UCSD-AML1 (cell line): ENCODE data around the gene CXCL8.
"Not testable (repeated sequence)": the region's sequence is repeated elsewhere in the genome, so short reads cannot be mapped to it uniquely, and the experiment has no call there.

ENCODE experiments used
- DNase-seq: peaks from one replicate; lab custom pipeline; 2025; ENCODE audit not compliant: unreplicated experiment; lab: John Stamatoyannopoulos, UW

CXCL8 gene

DNA sequence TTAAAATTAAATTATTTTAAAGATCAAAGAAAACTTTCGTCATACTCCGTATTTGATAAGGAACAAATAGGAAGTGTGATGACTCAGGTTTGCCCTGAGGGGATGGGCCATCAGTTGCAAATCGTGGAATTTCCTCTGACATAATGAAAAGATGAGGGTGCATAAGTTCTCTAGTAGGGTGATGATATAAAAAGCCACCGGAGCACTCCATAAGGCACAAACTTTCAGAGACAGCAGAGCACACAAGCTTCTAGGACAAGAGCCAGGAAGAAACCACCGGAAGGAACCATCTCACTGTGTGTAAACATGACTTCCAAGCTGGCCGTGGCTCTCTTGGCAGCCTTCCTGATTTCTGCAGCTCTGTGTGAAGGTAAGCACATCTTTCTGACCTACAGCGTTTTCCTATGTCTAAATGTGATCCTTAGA, at the start of gene CXCL8:
Gene CXCL8, plus strand, starts transcription at position 217 of the 426 bp plus-strand sequence. Its CDS starts 90 bp downstream, at position 307.
- DNase-seq: peak; percentile 71

DNA sequence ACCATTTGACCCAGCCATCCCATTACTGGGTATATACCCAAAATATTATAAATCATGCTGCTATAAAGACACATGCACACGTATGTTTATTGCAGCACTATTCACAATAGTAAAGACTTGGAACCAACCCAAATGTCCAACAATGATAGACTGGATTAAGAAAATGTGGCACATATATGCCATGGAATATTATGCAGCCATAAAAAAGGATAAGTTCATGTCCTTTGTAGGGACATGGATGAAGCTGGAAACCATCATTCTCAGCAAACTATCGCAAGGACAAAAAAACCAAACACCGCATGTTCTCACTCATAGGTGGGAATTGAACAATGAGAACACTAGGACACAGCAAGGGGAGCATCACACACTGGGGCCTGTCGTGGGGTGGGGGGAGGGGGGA, 49.2 kb upstream of the CXCL8 start:
- DNase-seq: not testable (repeated sequence)

DNA sequence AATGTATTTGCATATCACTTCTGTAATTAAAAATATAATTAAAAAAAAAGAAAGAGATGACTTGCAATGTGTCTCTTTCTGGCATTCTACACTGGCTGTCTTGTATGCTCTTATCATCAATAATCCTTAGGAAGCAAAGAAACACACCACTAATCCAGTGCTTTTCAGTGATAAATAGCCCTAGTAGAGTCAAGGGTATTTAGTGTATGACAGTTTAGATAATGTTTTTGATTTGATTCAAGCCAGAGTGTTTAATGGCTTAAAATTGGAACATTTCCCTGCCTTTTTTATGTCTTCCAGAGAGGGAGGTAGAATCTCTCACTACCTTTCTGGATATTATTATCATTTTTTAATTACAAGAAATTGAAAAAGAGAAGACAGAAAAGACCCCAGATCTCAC, 48.6 kb upstream of the CXCL8 start:
- DNase-seq: no peak

DNA sequence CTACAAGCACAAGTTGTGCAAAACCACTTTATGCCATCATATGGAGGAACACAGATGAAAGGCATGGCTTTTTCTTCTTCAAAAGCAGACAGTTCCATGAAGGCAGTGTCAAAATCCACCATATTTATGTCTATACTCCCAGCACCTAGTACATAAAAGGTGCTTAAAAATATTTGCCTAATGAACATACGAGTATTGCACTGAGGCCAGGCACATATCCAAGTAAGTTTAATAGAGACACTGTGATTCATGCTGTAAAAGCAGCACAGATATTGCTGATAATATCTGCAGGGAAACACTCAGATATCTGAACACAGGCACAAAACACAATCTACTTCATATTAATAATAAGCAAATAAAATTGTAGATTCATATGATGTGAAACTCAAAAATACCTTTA, 48.1 kb upstream of the CXCL8 start:
- no peak for DNase-seq

DNA sequence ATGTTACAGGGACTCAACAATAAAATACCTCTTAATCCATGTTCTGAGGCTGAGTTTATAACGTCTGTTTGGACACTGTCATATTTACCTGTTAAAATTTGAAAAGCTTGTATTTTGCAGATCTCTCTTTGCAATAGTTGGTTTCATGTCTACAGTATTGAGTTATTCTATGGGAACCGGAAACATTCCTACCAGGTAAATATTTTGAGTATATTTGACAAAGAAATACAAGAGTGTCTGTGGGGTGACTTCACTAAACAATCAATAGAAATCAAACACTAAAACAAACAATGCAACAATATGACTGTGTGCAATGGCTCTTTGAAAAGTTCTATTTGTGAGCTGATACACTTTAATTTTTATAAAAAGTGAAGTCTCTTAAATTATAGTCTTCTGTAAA, 47.7 kb upstream of the CXCL8 start:
- DNase-seq: no peak

DNA sequence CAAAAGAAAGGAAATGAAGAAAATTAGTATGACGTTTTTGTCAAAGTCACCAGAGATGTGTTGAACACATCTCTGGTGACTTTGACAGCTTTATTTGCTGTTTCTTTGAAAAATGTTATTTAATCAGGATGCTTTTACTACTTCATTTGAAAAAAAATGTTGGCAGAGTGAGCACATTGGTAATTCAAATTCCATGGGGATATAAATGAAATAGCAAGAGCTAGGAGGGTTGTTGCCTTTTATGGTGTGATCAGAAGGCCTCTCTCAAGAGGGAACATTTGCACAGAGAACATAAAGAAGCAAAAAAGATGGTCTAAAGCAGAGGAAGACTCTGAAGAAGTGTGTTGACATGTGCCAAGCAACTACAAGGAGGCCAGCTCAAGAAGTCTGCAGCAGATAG, 46.6 kb upstream of the CXCL8 start:
- DNase-seq: no peak

DNA sequence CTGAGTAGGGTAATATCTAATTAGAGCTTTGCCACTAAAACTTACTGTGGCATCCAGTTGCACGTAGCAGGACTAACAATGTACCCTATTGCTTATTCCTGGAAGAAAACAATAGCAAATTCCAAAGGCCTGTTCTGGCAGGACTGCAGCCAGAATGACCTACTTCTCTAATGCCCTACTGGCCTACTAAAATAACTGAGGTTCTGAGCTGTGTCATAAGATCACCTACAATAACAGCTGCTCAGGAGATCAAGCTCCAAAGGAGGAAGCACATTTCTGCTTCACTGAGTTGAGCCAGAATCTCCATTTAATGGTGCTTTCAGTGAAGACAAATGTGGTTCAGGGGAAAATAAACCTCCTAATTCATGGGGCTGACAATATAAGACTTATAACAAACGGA, 42.2 kb upstream of the CXCL8 start:
- DNase-seq: no peak

DNA sequence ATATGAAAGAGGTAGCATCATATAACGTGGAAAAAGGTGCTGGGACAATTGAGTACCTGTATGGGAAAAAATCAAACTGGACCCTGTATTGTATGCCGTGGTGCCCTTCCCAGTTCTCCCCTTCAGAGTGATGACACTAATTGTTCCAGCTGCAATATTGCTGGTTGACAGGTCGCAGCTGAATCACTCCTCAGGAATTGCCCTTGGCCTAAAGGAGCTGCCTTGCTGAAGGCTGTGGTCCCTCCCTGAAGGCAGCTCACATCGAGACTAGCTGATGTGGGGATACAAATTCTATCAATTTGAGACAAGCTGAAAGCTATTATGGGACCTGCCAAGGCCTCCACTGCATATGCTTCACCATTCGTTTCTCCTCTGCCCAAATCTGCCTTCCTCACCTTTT, 39.3 kb upstream of the CXCL8 start:
- DNase-seq: no peak

DNA sequence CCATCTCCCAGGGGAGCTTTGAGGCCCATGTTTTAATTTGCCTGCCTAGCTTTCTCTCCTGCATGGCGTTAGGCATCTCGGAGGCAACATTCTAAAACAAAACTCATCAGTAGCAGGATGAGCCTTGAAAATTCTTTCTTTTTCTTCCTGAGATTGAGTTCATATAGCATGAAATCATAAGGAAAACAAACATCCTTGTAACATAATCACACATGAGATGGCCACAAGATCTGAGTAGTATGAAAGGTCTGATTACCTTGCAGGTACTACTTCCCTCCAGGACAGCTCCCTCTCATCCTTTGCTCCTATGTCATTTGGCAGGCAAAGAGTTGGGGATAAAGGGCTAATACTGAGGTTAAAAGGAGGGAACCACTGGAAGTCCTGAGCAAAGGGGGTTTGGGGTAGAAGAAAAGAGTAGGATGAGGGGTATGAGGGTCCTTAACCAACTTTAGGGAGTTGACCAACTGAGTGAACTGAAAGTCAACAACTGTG, 37.5 kb upstream of the CXCL8 start:
- no peak for DNase-seq

DNA sequence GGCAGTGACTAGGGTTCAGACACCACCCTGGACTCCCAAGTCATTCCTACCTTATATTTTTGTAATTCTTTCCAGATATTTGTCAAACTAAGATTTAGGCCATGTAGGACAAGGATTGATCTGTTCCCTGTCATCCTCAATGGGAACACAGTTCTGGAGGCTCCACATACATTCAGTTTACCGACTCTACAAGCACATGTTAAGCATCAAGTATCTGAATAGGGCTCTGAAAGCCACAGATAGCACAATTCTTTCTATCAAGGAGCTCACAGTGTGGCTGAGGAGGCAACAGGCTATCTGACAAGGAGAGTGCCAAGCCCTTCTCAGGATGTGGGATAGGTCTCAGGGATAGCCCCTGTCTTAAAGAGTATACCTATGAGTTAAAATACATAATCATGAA, 37.0 kb upstream of the CXCL8 start:
- DNase-seq: no peak

DNA sequence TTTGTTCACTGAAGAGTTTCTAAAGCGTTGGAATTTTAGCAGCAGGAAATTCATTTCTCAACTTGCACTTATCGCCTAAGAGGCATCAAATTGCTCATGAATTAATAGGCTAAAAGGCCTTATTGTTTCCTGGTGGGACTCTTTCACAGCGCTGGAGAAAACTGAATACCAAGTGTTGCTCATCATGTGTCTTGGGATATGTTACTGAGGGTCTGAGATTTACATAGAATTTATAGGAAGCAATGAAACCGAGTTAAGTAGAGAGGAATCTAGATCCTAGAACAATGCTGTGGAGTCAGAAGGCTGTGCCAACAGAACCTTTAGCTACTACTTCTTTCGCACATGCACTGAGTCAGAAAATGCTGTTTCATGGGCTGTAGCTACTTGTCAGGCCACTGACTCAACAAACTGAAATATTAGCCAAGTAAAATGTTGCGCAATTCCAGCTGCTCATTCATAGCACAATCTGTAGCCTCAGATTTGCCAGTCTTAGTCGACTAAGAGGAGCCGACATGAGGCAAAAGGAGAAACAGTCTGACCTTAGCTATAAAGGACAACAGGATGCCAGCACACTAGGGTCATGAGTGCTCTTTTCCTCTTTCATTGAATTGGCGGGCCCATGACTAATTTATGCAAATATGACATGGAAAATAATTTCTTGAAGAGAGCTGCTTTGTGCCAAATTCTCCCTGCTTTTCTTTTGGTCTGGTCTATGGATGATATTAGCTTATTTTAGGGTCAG, 35.9 kb upstream of the CXCL8 start:
- peak; percentile 27 for DNase-seq

DNA sequence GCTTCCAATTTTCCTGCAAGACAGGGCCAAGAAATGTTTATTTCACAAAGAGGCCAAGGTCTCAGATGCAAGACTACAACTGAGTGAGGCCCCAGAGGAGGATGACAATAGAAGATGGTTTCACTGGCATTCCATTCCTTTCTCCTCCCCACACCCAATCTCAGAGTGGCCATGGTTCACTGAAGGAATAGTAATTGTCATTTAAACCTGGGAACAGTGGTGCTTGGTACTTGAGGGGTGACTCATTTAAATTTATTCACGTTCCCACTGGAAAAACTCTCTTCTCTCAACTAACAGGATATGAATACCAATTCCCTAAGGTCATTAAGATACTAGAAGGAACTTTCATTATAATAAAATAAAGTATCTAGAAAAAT, 35.3 kb upstream of the CXCL8 start:
- DNase-seq: no peak

DNA sequence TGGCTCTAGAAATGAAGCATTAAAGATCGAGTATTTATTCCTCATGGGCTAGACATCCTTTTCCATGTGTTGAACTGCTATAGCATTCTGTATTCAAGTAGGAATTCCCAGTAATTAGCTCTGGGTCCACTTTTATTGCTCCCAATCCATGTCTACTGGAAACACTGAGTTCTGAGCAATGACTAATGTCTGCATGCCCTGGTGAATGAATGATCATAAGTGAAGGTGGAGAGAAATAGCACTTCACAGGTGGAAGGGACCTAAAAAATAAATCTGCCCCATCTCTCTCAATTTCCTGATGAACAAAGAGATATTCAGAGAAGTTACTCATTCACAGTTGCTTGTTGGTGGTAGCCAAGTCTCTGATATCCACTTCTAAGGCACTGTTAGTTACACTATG, 34.6 kb upstream of the CXCL8 start:
- no peak for DNase-seq

DNA sequence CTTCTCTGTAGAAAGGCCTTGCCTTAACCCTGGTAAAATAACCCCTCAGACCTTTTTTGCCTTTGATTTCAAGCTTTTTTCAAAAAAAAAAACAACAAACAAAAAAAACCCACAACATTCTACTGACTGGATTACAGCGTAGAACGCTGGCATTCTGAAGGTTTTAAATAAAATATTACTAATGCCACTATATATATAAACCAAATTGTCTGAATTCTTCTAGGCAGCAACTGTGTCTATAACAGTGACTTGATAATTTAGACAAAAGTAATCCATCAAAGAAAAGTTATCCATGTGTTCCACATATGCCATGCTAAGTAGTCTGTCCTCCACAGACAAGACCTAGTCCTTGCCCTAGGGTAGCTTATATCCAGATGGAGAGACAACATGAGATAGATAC, 33.6 kb upstream of the CXCL8 start:
- DNase-seq: no peak

DNA sequence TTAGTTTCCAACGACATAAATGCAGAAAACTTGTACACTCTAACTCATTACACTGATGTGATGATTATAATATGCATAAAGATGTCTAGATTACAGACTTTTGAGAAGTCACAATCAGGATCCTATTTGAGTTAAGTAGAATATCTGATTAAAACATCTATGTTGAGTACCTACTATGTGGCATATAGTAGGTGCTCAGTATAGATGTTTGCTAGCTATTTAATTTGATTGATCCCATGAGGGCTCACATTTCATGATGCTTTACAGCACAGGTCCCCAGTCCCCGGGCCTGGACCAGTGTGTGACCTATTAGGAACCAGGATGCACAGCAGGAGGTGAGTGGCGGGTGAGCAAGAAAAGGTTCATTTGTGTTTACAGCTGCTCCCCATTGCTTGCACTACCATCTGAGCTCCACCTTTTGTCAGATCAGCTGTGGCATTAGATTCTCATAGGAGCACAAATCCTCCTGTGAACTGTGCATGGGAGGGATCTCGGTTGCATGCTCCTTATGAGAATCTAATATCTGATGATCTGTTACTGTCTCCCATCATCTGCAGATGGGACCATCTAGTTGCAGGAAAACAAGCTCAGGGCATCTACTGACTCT, 33.0 kb upstream of the CXCL8 start:
- peak; percentile 9 for DNase-seq

DNA sequence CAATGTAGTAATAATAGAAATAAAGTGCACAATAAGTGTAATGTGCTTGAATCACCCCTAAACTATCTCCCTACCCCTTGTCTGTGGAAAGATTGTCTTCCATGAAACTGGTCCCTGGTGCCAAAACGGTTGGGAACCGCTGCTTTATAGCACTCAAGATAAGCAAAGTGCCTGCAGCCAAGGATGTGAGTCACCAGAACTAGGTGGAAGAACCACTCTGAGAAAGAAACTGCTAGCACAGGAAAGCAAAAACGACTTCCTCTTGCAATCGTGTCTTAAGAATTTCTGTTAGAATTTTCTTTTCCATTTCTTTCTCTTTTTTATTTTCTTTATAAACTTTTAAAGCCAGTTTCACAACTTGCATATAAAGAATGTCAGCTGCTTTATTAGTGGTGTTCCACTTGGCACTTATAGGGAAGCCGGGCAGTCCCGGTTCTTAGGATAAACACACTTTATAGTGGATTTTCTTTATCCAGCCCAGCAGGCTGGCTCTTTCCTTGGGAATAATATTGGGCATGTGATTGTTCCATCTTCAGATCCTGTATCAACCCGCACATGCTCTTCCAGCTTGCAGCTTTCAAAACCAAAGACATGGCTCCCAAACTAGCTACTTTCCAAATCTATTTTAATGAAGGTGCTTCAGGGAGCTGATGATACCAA, 32.3 kb upstream of the CXCL8 start:
- peak; percentile 31 for DNase-seq

DNA sequence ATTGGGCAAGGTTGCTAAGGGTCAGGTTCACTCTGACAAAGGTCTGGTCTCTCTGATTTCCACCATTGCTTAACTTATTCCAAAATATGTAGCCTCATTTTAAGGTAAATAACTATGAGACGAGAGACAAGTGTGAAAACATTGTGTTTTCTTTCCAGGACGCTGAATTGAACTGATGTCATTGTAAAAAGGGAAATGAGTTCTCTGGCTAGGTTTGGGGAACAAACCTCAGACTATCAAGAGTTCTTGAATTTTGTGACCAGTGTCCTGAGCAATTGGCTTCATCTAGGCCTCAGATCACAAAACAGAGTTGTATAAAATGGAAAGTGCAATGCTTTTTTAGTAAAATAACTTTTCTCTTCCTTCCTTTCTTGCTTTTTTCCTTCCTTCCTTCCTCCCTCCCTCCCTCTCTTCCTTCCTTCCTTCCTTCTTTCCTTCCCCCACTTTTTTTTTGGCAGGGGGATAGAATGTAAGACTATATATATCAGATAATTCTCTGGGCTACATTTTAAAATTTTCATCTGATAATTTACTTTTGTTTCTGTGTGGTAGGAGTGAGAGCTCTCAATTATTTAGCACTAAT, 30.8 kb upstream of the CXCL8 start:
- DNase-seq: no peak

DNA sequence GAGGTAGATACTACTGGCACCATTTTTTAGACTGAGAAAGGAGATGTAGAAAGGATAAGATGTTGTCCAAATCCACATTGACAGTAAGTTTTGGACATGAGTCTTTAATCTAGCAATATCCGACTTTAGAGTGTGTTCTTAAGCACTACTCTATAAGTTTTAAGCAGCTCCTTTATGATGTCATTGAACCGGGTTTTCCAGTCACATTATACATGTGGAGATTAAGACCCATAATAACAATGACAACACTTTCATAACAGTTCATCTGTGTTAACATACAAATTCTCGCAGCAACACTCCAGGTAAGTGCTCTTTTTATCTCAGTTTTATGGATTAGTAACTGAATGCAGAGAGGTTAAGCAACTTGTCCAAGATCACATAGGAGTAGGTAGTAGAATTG, 30.3 kb upstream of the CXCL8 start:
- DNase-seq: no peak

DNA sequence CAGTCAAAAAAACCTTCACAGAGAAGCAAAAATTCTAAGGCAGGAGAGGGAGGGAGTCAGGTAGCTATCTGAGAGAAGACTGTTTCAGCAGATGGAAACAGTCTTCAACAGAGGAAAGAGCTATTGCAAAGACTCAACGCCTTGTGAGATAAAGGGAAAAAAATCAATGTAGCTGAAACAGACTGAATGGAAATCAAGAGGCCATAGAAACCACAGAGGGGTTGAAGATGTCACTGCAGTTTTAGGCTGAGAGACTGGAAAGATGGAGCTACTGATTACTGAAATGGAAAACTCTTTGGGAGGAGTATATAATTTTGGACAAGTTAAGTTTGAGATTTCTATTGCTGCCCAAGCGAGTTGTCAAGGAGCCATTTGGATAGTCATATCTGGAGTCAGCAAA, 28.4 kb upstream of the CXCL8 start:
- DNase-seq: no peak

DNA sequence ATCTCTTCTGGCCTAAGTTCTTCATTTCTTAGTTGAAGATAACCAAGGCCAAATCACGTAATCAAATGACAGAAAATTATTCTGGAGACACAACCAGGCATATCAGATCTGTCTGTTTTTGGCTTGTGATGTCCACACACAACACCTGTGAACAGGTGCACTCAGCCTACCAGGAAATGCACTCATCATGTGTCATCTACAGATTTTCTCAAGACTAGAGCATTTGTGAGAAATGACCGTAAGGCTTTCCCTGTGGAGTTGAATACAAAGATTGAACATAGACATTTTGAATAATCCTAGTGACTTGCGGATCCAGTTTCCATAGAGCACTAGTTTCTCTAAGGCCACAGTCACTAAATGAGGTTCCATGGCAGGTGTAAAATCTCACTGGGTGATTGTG, 26.7 kb upstream of the CXCL8 start:
- DNase-seq: no peak

DNA sequence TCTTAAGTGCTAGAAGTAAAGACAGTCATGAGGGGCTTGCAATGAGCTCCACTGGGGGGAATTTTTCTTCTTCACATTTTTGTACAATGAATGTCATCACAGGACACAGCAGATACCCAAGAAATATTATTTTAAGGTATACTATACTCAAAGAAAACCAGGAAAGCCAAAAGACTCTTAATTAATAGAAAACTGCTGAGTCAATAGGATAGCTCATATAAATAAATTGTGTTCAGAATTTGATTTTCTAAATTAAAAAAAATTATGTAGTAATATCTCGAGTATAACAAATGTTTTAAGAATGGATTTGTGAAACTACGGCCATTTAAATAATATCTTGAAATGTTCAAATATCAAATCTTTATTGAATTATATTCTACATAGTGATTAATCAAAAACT, 25.7 kb upstream of the CXCL8 start:
- no peak for DNase-seq

DNA sequence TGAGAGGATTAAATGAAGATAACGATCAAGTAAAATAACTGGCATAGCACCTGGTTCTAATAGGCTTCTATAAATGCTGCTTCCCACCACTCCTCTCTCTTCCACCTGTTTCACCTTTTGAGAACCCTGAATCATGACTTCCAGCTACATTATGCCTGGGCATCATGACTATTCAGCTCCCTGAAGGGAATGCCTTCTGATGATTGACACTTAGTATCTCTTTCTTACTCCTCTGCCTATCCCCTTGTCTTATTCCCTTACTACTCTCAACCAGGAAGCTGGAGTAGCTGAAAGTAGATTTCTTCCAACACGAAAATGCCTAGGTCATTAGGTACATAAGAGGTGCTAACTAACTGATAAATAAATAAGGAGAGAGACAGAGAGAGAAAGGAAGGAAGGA, 24.7 kb upstream of the CXCL8 start:
- DNase-seq: no peak
